D721Med (cell line): ENCODE measurements around the gene RNF32.

Experiments
- DNase-seq: peaks from one replicate; pipeline ENCODE4 v3.0.0; 2011; ENCODE audit warnings: low spot score; ENCODE audit not compliant: insufficient read length
- FAIRE-seq: peaks from 2 replicates; lab custom pipeline; 2011; peaks lifted over from hg19 to GRCh38; lab: Jason Lieb, UNC
- TF ChIP-seq, protein P1 (sequence below): IDR thresholded peaks from 2 replicates; pipeline ENCODE4 v1.5.1; 2012; ENCODE audit warnings: mild to moderate bottlenecking, control low read depth; ENCODE audit not compliant: insufficient read depth; ENCODE audit errors: missing control alignments

Gene RNF32

DNA sequence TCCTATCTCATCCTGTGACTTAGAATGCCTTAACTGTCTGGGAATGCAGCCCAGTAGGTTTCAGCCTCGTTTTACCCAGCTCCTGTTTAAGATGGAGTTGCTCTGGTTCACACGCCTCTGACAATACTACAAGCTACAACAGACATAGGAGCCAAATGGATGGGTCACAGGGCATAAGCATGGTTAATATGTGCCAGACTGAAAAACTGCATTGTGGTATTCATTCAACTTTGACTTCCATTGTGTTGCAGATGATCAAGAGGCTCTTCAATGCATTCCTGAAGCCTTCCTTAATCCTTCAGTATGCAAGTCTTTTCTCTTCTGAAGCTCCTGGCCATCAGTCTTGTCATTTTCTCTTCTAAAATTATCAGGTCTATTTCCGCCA, 20.3 kb upstream of the RNF32 start:
- no peak for DNase-seq
- no peak for FAIRE-seq

DNA sequence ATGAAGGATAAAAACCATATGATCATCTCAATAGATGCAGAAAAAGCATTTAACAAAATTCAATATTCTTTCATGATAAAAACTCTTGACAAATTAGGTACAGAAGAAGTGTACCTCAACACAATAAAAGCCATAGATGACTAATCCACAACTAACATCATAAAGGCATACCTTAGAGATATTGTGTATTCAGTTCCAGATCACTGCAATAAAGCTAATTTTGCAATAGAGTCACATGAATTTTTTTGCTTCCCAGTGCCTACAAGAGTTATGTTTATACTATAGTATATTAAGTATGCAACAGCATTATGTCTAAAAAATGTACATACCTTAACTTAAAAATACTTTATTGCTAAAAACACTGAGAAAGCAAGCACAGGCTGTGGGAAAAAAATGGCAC, 18.9 kb upstream of the RNF32 start:
- TF ChIP-seq, protein P1, sequence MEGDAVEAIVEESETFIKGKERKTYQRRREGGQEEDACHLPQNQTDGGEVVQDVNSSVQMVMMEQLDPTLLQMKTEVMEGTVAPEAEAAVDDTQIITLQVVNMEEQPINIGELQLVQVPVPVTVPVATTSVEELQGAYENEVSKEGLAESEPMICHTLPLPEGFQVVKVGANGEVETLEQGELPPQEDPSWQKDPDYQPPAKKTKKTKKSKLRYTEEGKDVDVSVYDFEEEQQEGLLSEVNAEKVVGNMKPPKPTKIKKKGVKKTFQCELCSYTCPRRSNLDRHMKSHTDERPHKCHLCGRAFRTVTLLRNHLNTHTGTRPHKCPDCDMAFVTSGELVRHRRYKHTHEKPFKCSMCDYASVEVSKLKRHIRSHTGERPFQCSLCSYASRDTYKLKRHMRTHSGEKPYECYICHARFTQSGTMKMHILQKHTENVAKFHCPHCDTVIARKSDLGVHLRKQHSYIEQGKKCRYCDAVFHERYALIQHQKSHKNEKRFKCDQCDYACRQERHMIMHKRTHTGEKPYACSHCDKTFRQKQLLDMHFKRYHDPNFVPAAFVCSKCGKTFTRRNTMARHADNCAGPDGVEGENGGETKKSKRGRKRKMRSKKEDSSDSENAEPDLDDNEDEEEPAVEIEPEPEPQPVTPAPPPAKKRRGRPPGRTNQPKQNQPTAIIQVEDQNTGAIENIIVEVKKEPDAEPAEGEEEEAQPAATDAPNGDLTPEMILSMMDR: no peak
- no peak for DNase-seq
- no peak for FAIRE-seq

More for the DNA sequence above, 20.3 kb upstream of the RNF32 start:
- TF ChIP-seq, protein P1: no peak

DNA sequence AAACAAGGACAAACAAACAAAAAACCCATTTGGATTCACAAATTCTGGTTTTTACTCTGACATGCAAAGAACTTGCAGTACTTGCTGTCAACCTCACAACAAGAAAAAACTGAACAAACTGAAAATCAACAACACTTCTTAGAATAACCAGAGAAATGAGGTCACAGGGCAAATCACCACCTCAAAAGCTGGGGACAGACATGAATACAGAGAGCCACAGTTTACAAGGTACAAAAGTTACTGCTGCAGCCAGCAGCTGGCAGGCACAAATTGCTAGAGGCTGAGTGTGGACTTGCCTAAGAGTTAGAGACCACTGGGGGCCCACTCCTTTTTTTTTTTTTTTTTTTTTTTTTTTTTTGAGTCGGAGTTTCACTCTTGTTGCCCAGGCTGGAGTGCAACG, 15.0 kb upstream of the RNF32 start:
- DNase-seq: no peak
- TF ChIP-seq, protein P1: no peak
- FAIRE-seq: no peak

DNA sequence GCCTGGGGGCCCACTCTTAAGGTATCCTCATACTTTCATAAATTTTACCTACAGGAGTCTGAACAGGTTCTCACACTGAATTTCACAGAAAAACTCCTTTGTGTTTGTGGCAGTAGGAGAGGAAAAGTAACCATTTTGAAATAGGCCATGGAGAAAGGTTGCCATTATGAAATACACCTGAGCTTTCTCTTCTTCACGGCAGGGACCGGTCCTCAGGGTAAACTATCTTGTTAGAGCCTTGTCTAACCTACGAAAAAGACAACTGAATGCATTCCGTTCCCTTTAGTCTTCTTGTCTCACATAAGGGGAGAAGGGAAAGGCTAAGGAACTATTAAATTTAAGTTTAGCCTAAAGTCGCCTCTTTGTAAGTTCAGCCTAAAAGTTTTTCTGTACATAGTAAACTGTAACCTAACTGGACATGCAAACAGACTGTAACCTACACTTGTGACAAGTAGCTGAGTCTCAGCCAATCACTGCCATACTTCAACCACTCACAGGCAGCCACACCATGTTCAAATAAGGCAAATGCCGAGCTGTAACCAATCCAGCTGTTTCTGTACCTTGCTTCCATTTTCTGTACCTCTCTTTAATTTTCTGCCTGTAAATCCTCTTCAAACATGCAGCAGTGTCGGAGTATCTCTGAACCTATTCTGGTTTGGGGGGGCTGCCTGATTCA, 14.2 kb upstream of the RNF32 start:
- FAIRE-seq (no peak), DNase-seq (no peak)
- TF ChIP-seq, protein P1: no peak

DNA sequence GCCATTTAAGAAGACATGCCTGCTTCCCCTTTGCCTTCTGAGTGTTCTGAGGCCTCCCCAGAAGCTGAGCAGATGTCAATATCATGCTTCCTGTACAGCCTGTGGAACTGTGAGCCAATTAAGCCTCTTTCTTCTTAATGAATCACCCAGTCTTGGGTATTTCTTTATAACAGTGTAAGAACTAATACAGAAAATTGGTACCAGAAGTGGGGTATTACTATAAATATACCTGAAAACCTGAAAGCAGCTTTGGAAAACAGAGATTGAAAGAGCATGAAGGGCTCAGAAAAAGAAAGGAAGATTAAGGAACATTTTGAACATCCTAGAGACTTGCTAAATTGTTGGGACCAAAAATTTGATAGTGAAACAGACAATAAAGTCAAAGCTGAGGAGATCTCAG, 12.0 kb upstream of the RNF32 start:
- FAIRE-seq (no peak), DNase-seq (no peak)
- TF ChIP-seq, protein P1: no peak

DNA sequence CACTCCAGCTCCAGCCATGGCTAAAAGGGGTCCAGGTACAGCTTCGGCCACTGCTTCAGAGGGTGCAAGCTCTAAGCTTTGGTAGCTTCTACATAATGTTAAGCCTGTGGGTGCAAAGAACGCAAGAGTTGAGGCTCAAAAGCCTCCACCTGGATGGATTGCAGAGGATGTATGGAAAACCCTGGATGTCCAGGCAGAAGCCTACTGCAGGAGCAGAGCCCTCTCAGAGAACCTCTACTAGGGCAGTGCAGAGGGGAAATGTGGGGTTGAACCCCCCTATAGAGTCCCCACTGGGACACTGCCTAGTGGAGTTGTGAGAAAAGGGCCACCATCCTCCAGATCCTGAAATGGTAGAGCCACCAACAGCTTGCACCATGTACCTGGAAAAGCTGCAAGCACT, 10.7 kb upstream of the RNF32 start:
- DNase-seq: no peak
- TF ChIP-seq, protein P1: no peak
- no peak for FAIRE-seq

DNA sequence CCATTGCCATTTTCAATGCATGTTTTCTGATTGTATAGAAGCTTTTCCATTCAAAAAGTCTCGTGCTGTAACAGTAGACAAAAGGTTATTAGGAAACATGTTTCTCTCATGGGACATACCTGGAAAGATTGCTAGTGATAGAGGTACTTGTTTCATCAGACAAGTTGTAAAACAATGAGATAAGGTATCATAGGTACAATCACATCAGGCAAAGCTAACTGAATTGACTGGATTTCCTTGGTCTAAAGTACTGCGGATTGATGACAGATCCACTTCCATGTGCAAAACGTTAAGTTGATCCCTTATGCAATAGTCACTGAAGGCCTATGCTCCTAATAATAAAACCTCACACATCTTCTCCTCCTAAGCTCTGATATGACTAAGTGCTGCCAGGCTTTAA, 6.5 kb upstream of the RNF32 start:
- no peak for DNase-seq
- no peak for FAIRE-seq
- TF ChIP-seq, protein P1: no peak
